IPS-18c (cell line): ENCODE results near the gene ANP32A.

Experiments used
- H3K4me3 ChIP-seq: 2 replicates; pipeline ENCODE4 v1.7.0; 2013; ENCODE audit warnings: low read depth, mild to moderate bottlenecking, low read length, moderate library complexity; ENCODE audit not compliant: insufficient read depth
- H3K9me3 ChIP-seq: one replicate; pipeline ENCODE4 v1.6.1; 2013; ENCODE audit warnings: mild to moderate bottlenecking, low read length, moderate library complexity; ENCODE audit not compliant: control insufficient read depth, insufficient read depth

The ANP32A gene

GRCh38 chr15:68808091-68808490 is 12.6 kb downstream of the ANP32A start:
- Histone ChIP-seq H3K4me3 (no peak overlapping the region), H3K9me3 (no peaks in the 10 kb centered on the region)

GRCh38 chr15:68807249-68807648 is 13.4 kb downstream of the ANP32A start:
- H3K9me3 ChIP-seq = no peaks in the 10 kb centered on the region
- no peak overlapping the region for H3K4me3 ChIP-seq

- H3K9me3 ChIP-seq = no peaks in the 10 kb centered on the region
Measured at GRCh38 chr15:68806220-68807060, 14.3 kb downstream of the ANP32A start.

DNA sequence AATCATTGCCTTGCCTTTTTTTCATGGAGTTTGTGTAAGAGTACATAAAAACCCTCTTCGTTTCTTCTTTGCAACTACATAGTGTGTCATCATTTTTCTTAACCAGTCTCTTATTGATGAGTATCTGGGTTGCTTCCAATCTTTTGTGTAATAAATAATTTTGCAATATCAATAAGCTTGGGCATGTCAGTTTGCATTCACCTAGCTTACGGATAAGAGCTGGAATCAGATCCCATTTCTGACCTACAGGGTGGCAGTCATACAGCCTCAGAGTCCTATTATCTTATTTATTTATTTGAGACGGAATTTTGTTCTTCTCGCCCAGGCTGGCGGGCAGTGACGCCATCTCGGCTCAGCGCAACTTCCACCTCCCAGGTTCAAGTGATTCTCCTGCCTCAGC is 18.3 kb downstream of the ANP32A start:
- H3K4me3 ChIP-seq = no peak overlapping the region
- H3K9me3 ChIP-seq = no peaks in the 10 kb centered on the region

More at GRCh38 chr15:68806220-68807060, 14.3 kb downstream of the ANP32A start:
- no peak overlapping the region for H3K4me3 ChIP-seq

GRCh38 chr15:68801572-68802148 is 19.0 kb downstream of the ANP32A start:
- no peak overlapping the region for H3K4me3 ChIP-seq
- H3K9me3 ChIP-seq = no peaks in the 10 kb centered on the region

GRCh38 chr15:68800875-68801274 is 19.8 kb downstream of the ANP32A start:
- H3K4me3 ChIP-seq = no peak overlapping the region
- H3K9me3 ChIP-seq = no peaks in the 10 kb centered on the region

GRCh38 chr15:68798346-68799094 is 22.2 kb downstream of the ANP32A start:
- no peaks in the 10 kb centered on the region for H3K9me3 ChIP-seq
- H3K4me3 ChIP-seq = no peak overlapping the region

DNA sequence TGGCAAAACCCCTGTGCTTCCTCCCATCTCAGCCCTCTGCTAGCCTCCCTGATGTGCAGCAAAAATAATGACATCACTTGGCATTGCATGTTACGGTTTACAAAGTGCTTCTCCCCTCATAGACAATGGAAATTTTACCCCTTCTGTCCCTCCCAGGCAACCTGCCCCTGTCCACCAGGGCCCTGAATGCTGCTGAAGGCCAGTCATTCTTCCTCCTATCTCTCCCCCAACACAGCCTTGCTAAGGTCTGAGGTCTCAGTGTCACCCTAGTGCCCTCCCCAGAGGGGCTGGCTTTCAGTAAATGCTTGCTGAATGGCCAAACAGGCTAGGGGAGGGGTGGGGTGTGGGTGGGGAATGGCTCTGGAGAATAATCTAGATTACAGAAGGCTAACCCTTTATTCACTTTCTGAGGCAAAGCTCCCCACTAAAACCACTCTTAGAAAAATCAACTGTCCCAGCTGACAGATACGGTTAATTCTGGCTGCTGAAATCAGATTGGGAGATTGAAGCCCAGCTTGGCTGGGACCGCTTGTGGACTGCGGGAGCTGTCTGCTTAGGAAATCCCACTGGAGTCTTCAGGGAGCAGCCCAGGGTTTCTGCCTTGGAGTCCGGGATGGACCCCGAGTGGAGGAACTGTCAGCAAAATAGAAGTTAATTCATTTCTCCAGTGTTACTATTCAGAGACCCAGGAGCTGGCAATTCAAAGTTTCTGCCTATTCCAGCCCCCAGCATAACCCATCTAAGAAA is 22.9 kb downstream of the ANP32A start:
- H3K9me3 ChIP-seq = no peaks in the 10 kb centered on the region
- H3K4me3 ChIP-seq = no peak overlapping the region

DNA sequence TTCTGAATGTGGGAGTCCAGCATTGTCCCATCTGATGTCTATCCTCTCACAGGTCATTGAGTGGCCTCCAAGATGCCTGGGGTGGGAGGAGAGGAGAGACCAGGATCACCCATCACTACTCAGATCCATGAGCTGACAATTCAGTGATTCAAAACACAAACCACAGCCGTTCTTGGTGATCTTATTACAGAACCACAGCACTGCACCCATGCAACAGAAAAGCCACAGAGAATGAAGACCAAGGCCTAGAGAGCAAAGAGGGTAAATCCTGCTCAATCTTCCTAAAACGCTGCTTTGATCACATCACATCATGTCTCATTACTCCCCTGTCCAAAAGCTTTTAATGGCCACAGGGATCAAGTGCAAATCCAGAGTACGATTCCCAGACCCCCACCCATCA is 23.5 kb downstream of the ANP32A start:
- no peaks in the 10 kb centered on the region for H3K9me3 ChIP-seq
- H3K4me3 ChIP-seq = no peak overlapping the region

DNA sequence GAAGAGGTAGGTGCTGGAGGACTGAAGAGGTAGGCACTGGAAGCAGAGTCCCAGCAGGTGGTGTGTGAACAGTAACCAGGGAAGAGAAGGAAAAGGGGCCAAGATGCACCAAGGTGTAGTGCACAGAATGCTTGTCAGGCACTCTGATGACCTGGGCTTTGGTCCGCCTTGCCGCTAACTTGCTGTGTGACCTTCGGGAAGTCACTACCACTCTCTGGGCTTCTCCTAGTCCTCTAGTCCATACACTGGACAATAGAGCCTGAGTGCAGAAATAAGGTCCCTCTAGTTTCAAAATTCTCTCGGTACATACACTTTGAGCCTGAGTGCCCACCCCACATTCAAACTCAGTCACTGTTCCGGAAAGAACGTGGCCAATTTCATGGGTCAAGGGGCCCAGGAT is 24.1 kb downstream of the ANP32A start:
- Histone ChIP-seq H3K9me3 (no peaks in the 10 kb centered on the region), H3K4me3 (no peak overlapping the region)

DNA sequence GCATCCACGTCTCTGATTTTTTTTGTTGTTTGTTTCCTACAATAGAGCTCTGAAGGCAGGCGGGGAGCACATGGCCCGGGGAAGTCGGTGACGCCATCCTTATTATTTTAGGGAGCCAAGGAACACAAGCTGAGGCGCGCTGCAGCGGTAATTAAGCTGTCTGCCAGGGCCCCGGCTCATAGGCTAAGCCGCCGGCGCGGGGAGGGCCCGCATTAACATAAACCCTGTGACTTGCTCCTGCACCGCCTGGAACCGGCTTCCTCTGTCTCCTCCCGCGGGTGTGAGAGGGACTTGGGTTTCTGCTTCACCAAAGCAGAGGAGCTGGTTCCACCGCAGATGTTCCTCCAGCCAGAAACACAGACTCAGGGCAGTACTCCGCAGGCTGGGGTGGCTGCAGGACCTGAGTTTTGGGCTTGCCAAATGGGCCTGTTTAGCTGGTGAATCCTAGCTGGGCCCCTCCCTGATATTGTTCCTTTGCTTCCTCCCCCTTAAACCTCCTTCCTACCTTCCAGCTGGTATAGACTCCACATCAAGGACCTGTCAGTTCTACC is 25.3 kb downstream of the ANP32A start:
- H3K9me3 ChIP-seq = no peaks in the 10 kb centered on the region
- H3K4me3 ChIP-seq = no peak overlapping the region

GRCh38 chr15:68794863-68795262 is 25.8 kb downstream of the ANP32A start:
- Histone ChIP-seq H3K9me3 (no peaks in the 10 kb centered on the region), H3K4me3 (no peak overlapping the region)

DNA sequence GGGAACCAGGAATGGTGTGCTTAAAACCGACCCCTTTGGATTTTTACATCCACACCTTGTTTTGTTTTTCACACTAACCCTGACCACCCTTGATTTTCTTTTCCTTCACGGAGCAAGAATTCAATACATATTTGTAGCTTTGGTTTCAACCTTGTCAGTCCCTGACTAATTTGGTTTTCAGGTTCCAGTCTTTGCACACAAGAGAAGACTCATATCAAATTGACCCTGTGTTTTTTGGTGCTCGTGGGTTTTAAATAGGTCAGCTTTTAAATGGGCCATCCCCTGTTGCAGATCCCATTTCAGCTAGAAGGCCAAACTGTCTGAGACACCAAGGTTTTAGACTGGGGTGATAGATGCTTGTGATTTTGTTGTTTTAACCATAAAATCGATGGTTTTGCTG is 26.4 kb downstream of the ANP32A start:
- Histone ChIP-seq H3K4me3 (no peak overlapping the region), H3K9me3 (no peaks in the 10 kb centered on the region)

DNA sequence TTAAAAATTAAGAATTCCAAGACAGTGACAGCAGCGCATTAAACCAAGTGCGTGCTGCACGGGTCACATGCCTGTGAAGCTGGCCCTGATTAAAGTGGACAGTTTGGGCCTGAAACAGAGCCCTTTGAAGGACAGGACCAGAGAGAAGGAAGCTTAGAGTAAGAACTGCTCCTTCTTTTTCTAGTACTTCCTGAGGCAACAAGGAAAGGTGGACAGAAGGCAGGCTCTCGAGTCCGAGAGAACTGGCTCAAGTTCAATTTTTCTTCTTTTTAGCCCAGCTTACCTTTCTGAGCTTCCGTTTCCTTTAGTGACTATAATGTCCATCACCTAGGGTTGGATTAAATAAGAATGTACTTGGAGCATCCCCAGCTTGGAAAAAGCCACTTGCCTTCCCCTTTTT is 26.9 kb downstream of the ANP32A start:
- no peaks in the 10 kb centered on the region for H3K9me3 ChIP-seq
- H3K4me3 ChIP-seq = no peak overlapping the region; the same call in 1 of the 2 replicates

DNA sequence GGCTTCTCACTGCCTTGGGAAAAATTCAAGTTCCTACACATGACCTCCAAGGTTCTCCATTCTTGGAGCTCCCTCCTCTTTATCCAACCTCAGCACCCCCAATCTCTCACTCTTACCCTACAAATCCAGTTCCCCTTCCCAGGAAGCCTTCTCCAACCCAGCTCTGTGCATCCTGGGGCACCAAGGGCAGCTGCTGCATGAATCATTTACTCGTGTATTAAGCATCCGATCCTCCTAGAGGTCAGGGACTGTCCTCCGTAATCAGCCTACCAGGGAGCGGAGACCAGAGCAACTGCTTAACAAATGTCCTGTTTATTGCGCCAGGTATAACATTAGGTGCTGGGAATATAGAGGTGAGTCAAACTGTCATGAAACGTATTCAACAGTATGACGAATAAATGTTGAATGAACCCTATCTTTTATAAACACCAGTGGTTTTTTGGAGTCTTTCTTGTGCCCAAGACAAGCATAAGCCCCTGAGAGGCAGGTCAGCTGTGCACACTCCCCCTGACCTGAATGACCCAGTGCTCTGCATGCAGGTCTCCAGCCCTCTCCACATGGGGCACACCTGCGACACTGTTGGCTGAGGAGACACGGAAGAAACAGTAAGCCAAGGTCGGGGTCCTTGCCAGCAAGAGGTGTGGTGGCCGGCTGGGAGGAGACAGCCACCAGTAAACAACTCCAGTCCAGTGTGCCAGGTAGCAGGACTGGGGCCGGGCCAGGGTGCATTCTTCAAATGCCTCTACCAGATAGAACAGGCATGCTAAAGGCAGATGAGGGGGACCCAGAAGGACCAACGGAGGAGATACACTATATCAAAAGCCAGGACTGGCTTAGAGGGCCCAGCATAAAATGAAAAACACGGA is 27.6 kb downstream of the ANP32A start:
- Histone ChIP-seq H3K4me3 (no peak overlapping the region), H3K9me3 (no peaks in the 10 kb centered on the region)
